NCI-H69 (cell line): Measurements from ENCODE around the gene CCDC88C.
A peak's percentile ranks its signal among the peaks of the same experiment; 100 is the strongest.
"Not testable (repeated sequence)": the region's sequence is repeated elsewhere in the genome, so short reads cannot be mapped to it uniquely, and the experiment has no call there.

Experiments
- DNase-seq: peaks from one replicate; lab custom pipeline; 2025; lab: John Stamatoyannopoulos, UW

CCDC88C gene

DNA sequence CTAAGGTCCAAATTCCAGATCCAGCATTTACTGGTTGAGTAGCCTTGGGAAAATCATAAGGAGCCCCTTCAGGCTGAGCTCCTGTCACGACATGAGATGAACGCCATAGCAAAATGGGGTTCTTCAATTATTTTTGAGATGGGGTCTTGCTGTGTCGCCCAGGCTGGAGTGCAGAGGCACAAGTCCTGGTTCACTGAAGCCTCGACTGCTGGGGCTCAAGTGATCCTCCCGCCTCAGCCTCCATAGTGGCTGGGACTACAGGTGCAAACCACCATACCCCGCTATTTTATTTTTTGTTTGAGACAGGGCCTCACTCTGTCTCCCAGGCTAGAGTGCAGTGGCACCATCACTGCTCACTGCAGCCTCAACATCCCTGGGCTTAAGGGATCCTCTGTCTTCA is 147.4 kb downstream of the CCDC88C start:
- DNase-seq = peak; percentile 46

DNA sequence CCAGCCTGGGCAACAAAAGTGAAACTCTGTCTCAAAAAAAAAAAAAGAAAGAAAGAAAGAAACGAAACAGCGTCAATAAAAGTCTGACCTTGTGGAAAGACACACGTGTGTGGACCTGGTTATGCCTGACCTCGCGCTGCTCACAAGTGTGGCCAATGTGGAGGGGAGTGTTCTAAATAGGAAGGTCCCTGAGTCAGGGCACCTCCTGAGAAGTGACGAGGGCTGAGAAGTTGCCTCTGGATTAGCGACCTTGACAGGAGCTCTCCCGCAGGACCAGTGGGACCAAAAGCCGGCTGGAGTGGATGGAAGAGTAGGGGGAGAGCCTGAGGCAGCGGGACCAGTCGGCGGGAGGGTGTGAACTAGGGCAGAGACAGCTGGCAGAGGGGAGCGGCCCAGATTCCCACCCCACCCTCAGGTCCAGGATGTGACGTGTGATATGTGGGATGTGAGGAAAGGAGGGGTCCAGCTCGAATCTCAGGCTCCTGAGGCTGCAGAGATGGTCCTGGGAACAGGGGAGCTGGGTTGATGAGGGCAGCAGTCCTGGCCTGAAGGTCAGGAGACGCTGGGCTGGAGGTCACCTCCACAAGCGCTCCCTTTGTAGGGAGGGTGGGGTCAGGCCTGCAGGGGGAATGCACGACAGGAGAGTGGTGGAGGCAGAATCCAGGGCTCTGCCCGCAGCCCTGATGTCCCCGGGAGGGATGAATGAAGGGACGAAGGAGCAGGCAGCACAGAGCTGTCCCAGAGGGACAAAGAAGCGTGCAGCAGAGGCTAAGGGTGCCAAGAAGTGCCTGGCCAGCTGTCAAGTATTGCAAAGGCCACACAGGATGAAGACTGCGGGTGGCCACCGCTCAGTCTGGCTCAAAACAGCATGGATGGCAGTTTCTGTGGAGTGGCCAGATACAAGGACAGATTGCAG is 148.3 kb downstream of the CCDC88C start:
- DNase-seq = peak; percentile 75

- DNase-seq = no peak
Observed at GRCh38 chr14:91267965-91268437, 149.6 kb downstream of the CCDC88C start.

- not testable (repeated sequence) for DNase-seq
Observed at GRCh38 chr14:91266276-91266675, 151.3 kb downstream of the CCDC88C start.

DNA sequence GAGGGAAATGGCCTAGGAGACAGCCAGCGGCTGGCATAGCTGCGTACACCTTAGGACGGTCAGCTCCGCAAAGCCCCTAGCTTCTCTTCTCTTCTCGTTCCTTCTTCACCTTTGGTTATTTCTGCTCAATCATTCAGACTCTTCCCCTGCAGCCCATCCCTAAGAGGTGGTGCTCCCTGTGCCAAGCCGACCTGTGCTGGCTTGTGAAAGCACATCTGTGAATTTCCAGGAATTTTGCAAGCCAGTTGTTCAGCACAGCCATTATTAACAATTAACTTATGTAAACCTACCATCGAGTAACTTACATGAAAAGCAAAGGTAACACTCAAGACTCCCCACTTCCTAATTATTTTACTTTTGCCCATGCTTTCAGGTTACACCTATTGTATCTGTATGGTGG is 152.2 kb downstream of the CCDC88C start:
- no peak for DNase-seq

DNA sequence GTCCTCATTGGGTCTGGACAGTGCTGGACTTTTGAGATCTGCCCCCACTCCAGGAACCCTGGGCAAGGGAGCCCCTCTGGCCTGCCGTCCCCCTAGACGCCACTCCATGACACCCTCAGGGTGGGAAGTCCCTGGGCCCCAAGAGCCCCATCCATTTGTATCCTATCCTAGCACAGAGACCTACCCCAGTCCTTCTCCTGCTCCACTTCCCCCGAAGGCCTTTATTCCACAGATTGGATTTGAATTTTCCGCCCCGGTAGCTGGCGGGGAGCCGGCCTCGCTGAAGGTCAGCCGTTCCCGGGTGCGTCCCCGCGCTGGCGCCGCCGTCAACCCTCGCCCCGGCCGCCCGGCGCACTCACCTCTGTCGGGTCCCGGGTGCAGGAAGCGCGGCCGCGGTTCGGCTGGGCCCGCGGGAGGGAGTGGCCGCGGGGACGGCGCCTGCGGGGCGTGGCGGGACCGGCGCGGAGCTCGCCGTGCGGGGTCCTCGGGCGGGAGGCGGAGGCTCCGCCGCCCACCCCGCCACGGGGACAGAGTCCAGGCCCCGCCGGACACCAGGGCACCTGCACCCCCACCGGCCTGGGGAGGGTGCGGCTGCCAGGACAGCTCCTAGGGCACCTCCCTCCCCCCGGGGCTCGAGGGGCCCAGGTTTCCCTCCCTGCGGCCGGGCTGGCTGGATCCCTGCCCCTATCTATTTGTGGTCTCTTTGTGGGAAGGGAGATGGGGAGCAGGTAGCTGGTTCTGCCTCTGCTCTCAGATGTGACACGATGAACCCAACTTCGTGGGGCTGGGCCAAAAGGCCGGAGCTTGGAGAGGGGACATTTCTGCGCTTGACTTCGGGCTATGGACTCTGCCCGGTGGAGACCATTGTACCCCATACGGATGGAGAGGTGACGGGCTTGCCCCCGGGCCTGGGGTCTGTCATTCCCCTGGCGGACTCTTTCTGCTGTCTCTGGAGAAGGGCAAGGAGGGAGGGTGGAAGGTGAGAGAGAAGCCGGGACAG is 153.2 kb downstream of the CCDC88C start:
- DNase-seq = peak; percentile 41

GRCh38 chr14:91263329-91263728 is 154.3 kb downstream of the CCDC88C start:
- DNase-seq = no peak

- DNase-seq = no peak
Observed at GRCh38 chr14:91261986-91262549, 155.6 kb downstream of the CCDC88C start.

DNA sequence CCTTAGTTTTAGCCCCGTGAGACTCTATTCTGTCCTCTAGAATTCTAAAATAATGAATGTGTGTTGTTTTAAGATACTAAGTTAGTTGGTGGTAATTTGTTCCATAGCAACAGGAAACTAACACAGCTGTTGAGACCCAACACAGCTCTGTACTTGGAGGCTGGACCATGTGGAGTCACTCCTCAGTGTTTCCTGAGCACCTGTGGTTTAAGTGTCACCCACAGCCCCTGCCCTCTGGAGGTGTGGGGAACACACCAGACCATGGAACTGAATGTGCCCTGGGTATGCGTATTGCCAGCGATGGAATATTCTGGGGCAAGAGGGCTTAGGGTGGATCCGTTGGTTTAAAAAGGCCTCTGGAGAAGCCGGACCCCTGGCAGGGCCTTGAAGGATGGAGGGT is 156.5 kb downstream of the CCDC88C start:
- no peak for DNase-seq

DNA sequence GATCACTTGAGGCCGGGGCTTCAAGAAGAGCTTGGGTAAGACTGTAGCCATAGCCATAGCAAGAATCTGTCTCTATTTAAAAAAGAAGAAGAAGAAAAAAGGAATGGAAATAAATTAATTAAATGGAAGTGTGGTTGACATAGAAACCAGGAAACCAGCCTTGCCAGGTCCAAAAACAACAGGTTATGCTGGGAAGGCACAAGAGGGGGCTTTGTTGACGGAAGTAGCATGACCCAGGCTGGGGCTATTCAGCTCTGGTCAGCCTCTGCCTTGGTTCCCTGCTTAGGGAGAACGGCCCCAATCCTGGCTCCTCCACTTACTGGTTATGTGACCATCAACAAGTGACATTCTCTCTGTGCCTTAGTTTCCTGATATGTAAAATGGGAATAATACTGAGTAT is 158.7 kb downstream of the CCDC88C start:
- DNase-seq = no peak

DNA sequence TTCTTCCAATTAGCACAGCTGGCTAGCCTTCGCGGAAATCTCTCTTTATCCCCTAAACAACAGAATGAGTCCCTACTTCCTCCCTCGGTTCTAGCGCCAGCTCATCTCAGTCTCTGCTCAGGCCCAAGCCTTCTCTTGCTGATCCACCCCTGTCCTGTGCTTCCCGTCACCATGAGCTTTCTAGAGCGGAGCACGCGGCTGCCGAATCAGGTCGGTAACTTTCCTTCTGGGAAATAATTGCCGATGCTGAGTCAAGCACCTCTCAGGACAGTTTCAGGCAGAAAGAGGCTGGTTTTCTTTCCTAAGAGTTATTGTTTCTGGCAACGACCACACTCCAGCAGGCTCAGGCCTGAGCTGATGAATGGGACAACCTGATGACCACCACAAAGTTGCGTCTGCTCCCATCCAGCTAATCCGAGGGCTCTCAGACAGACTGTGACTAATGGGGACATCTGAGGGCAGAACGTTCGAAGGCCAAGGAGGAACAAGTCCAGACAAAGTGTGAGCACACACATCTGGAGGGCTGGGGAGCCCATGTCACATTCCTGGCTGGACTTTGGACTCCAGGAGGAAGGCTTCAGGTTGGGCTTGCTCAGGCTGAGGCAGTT is 159.5 kb downstream of the CCDC88C start:
- DNase-seq = no peak

DNA sequence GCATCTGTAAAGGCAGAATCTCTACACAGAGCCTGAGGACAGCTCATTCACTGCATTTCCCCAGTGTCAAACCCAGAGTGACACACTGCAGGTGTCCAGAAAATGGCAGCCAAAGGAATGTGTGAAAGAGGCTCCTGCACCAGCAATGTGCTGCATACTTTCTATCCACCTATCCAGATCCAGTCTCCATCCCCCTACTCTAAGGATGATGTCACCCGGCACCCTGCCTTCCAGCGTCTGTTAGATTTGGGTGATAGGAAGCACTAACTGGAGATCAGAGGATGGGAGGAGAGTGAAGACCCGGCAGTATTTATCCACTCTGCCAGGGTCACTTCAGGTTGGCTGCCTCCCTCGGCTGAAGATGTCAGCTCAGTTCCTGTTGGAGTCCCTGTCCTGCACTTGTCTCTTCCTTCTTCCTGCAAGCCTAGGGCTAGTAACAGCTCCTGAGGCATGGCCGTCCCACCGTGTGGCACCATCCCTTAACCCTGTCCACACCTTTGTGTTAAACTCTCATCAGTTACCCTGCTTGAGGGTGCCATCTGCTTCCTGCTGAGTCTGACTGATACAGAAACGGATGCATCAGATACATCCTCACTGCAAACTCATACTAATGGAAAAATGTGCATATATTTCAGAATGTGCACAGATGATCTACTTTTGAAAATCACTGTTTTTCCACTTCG is 160.2 kb downstream of the CCDC88C start:
- peak; percentile 84 for DNase-seq

- DNase-seq = peak; percentile 42
Observed at GRCh38 chr14:91256661-91257060, 161.0 kb downstream of the CCDC88C start.

GRCh38 chr14:91255026-91255695 is 162.5 kb downstream of the CCDC88C start:
- DNase-seq = peak; percentile 77

DNA sequence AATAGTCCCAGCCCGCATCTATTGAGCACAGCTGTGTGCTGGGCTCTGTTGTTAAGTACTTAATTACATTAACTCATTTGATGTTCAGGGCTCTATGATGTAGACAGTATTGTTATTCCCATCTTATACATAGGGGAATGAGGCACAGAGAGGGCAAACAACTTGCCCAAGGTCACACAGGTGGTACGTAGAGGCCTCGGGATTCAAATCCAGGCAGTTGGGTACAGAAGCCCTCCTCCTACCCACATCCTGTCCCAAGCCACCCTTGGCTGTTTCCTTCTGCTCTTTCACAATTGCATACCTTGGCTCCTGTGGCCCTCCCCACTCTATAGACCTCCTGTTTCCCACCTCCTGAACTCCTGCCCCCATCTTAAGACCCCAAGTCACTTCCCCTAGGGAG is 163.2 kb downstream of the CCDC88C start:
- peak; percentile 60 for DNase-seq

- peak; percentile 40 for DNase-seq
Observed at GRCh38 chr14:91253795-91254323, 163.8 kb downstream of the CCDC88C start.

GRCh38 chr14:91252871-91253794 is 164.5 kb downstream of the CCDC88C start:
- DNase-seq = peak; percentile 74

GRCh38 chr14:91250912-91251311 is 166.7 kb downstream of the CCDC88C start:
- peak; percentile 62 for DNase-seq
